ENCODE data around the gene DLGAP1.
"Not testable (repeated sequence)": the region's sequence is repeated elsewhere in the genome, so short reads cannot be mapped to it uniquely, and the experiment has no call there.

Gene DLGAP1

GRCh38 chr18:3599195-3599594 lies 855.9 kb downstream of the DLGAP1 start:
- no peak for DNase-seq

GRCh38 chr18:3598581-3598980 lies 856.5 kb downstream of the DLGAP1 start:
- no peak for DNase-seq

- peak; percentile 44 for DNase-seq
Observed at GRCh38 chr18:3597409-3598357, 857.4 kb downstream of the DLGAP1 start.

GRCh38 chr18:3596637-3597384 lies 858.3 kb downstream of the DLGAP1 start:
- DNase-seq, result peak; percentile 63

GRCh38 chr18:3596324-3596636 lies 858.8 kb downstream of the DLGAP1 start:
- DNase-seq, result no peak

GRCh38 chr18:3595369-3596273 lies 859.5 kb downstream of the DLGAP1 start:
- DNase-seq, result peak; percentile 64

- DNase-seq, result no peak
Observed at GRCh38 chr18:3594760-3595368, 860.2 kb downstream of the DLGAP1 start.

- DNase-seq, result peak; percentile 92
Observed at GRCh38 chr18:3593904-3594759, 861.0 kb downstream of the DLGAP1 start.

- no peak for DNase-seq
Observed at GRCh38 chr18:3593381-3593903, 861.7 kb downstream of the DLGAP1 start.

- no peak for DNase-seq
Observed at GRCh38 chr18:3592864-3593263, 862.2 kb downstream of the DLGAP1 start.

GRCh38 chr18:3590096-3590630 lies 864.9 kb downstream of the DLGAP1 start:
- DNase-seq, result no peak

- peak; percentile 51 for DNase-seq
Observed at GRCh38 chr18:3585656-3586509, 869.2 kb downstream of the DLGAP1 start.

- no peak for DNase-seq
Observed at GRCh38 chr18:3584897-3585460, 870.1 kb downstream of the DLGAP1 start.

- no peak for DNase-seq
Observed at GRCh38 chr18:3584266-3584861, 870.7 kb downstream of the DLGAP1 start.

GRCh38 chr18:3583873-3584247 lies 871.2 kb downstream of the DLGAP1 start:
- DNase-seq, result no peak

- DNase-seq, result not testable (repeated sequence)
Observed at GRCh38 chr18:3583106-3583872, 871.8 kb downstream of the DLGAP1 start.

GRCh38 chr18:3581890-3582289 lies 873.2 kb downstream of the DLGAP1 start:
- DNase-seq, result no peak

- not testable (repeated sequence) for DNase-seq
Observed at GRCh38 chr18:3580523-3581025, 874.5 kb downstream of the DLGAP1 start.

Data from right kidney (tissue), 1 donor.